HL-60 (cell line): Measurements from ENCODE around the gene TBX5.

Source experiments
- DNase-seq, 2 experiments: peaks; one replicate each; pipeline ENCODE4 v3.0.0-alpha.2; 2010 to 2020; ENCODE audit warnings: low read depth in 1 of 2, low spot score in 1 of 2
- H3K27ac ChIP-seq: fragments of 250-450 bp; sonication (Bioruptor Pico); replicated peaks from 2 replicates; pipeline ENCODE4 v1.5.1; 2020; ENCODE audit warnings: mild to moderate bottlenecking, moderate library complexity
- H3K27me3 ChIP-seq: fragments of 250-450 bp; sonication (Bioruptor Pico); 2 replicates; pipeline ENCODE4 v1.5.1; 2021; ENCODE audit warnings: mild to moderate bottlenecking, moderate library complexity; ENCODE audit not compliant: insufficient read depth, poor library complexity, severe bottlenecking
- H3K4me3 ChIP-seq: replicated peaks from 2 replicates; pipeline ENCODE4 v1.5.1; 2011; ENCODE audit warnings: mild to moderate bottlenecking, control low read depth, low read length; ENCODE audit not compliant: insufficient read depth
- CTCF ChIP-seq: IDR thresholded peaks from one replicate; pipeline ENCODE4 v1.5.1; 2011; ENCODE audit warnings: low read length, control low read depth, inconsistent platforms; ENCODE audit not compliant: insufficient read depth
- GABPA ChIP-seq: IDR thresholded peaks from 2 replicates; pipeline ENCODE4 v1.6.1; 2012; ENCODE audit warnings: low read depth
- POLR2AphosphoS5 ChIP-seq: IDR thresholded peaks from 2 replicates; pipeline ENCODE4 v1.6.1; 2012; ENCODE audit warnings: low read depth
- REST ChIP-seq: IDR thresholded peaks from 2 replicates; pipeline ENCODE4 v1.6.1; 2012; ENCODE audit warnings: low read depth; ENCODE audit not compliant: insufficient replicate concordance
- SPI1 ChIP-seq: IDR thresholded peaks from 2 replicates; pipeline ENCODE4 v1.6.1; 2012; ENCODE audit warnings: low read depth, mild to moderate bottlenecking, borderline replicate concordance

Gene TBX5

GRCh38 chr12:114395233-114395632, 10.7 kb downstream of the TBX5 start:
- TF ChIP-seq POLR2AphosphoS5 (no peak), SPI1 (no peak), REST (no peak), CTCF (no peak), GABPA (no peak)
- peaks cover 55% of the 10 kb centered on the region for H3K27me3 ChIP-seq
- no peak overlapping the region for H3K27ac ChIP-seq
- H3K4me3 ChIP-seq: no peak overlapping the region
- DNase-seq: no peak

- H3K4me3 ChIP-seq: no peak overlapping the region
- peaks cover 38% of the 10 kb centered on the region for H3K27me3 ChIP-seq
- H3K27ac ChIP-seq: no peak overlapping the region
- TF ChIP-seq POLR2AphosphoS5: no peak
- no peak for DNase-seq
Measured at GRCh38 chr12:114393569-114393968, 12.4 kb downstream of the TBX5 start.

GRCh38 chr12:114392909-114393308, 13.0 kb downstream of the TBX5 start:
- H3K4me3 ChIP-seq: no peak overlapping the region
- DNase-seq: no peak
- H3K27me3 ChIP-seq: peaks cover 32% of the 10 kb centered on the region
- TF ChIP-seq SPI1: no peak
- no peak for TF ChIP-seq POLR2AphosphoS5
- TF ChIP-seq GABPA: no peak
- TF ChIP-seq CTCF: no peak
- no peak for TF ChIP-seq REST
- H3K27ac ChIP-seq: no peak overlapping the region

- H3K4me3 ChIP-seq: no peak overlapping the region
- no peak for TF ChIP-seq GABPA
- peaks cover 16% of the 10 kb centered on the region for H3K27me3 ChIP-seq
- no peak overlapping the region for H3K27ac ChIP-seq
- no peak for DNase-seq
Measured at GRCh38 chr12:114391088-114391487, 14.9 kb downstream of the TBX5 start.

GRCh38 chr12:114384739-114385138, 21.2 kb downstream of the TBX5 start:
- DNase-seq: no peak
- TF ChIP-seq SPI1: no peak
- no peak for TF ChIP-seq CTCF
- no peak for TF ChIP-seq POLR2AphosphoS5
- no peak for TF ChIP-seq REST
- TF ChIP-seq GABPA: no peak
- Histone ChIP-seq H3K27ac (no peak overlapping the region), H3K4me3 (no peak overlapping the region), H3K27me3 (no peaks in the 10 kb centered on the region)
